GM12878 (cell line): ENCODE measurements around the gene AGAP2. TPM values are rescaled to one million over a fixed set of nuclear protein-coding genes. Genes with fewer than 3 reads are reported as not detected.

Experiments used
- ATAC-seq: fragments of 200-7000 bp; cut with Tn5 transposase; 3 replicates; pipeline ENCODE4 v1.9.1; 2020; ENCODE audit warnings: mild to moderate bottlenecking, moderate library complexity
- BruUV-seq: library from RNA; stranded (reverse); fragments of 400-500 nt; replicated peaks from 2 replicates; lab custom pipeline; 2021; lab: Mats Ljungman, UMichigan
- CTCF ChIA-PET: fragments of 300-600 bp; sonication (Branson Sonifier 250); formaldehyde crosslinking; extraction: SDS; loops from one replicate; lab custom pipeline; 2021; ENCODE audit warnings: inconsistent platforms; lab: Yijun Ruan, JAX
- POLR2A ChIA-PET: fragments of 350-600 bp; formaldehyde crosslinking; extraction: SDS; loops from one replicate; lab custom pipeline; 2021; ENCODE audit warnings: inconsistent platforms; lab: Charles Lee
- RAD21 ChIA-PET: fragments of 300-600 bp; sonication (Branson Sonifier 250); formaldehyde crosslinking; loops from one replicate; lab custom pipeline; 2023; ENCODE audit warnings: antibody characterized with exemption; ENCODE audit not compliant: unreplicated experiment; lab: Charles Lee
- SMC1A ChIA-PET: fragments of 300-600 bp; sonication (Branson Sonifier 250); formaldehyde crosslinking; loops from one replicate; lab custom pipeline; 2023; ENCODE audit not compliant: unreplicated experiment, uncharacterized antibody; lab: Charles Lee
- DNase-seq: peaks from one replicate; pipeline ENCODE4 v3.0.0-alpha.2; 2011; ENCODE audit warnings: low read depth, low spot score
- FAIRE-seq: peaks from 3 replicates; lab custom pipeline; 2011; peaks lifted over from hg19 to GRCh38; lab: Jason Lieb, UNC
- H2AFZ ChIP-seq: 2 replicates; pipeline ENCODE4 v1.6.0; 2011; ENCODE audit warnings: low read depth, low read length, control low read depth; ENCODE audit not compliant: control insufficient read depth
- H3K27ac ChIP-seq: 2 replicates; pipeline ENCODE4 v1.5.1; 2011; ENCODE audit warnings: control low read depth; ENCODE audit not compliant: control insufficient read depth, insufficient read depth
- H3K27me3 ChIP-seq, 2 experiments: replicated peaks in 1 of 2; 2 replicates each; pipeline versions ENCODE4 v1.6.0 to v1.6.1; 2011; ENCODE audit warnings: low read length in 1 of 2; ENCODE audit not compliant: control insufficient read depth in 2 of 2, insufficient read depth in 2 of 2
- H3K36me3 ChIP-seq, 2 experiments: 2 replicates each; pipeline ENCODE4 v1.5.1; 2011; ENCODE audit warnings: low read length in 1 of 2; ENCODE audit not compliant: control insufficient read depth in 2 of 2, insufficient read depth in 2 of 2
- H3K4me1 ChIP-seq: 2 replicates; pipeline ENCODE4 v1.6.1; 2011; ENCODE audit warnings: mild to moderate bottlenecking, low read length, moderate library complexity, mixed read lengths; ENCODE audit not compliant: control insufficient read depth, insufficient read depth
- H3K4me2 ChIP-seq: 2 replicates; pipeline ENCODE4 v1.6.0; 2011; ENCODE audit warnings: control low read depth; ENCODE audit not compliant: control insufficient read depth, insufficient read depth
- H3K4me3 ChIP-seq: fragments of 200-600 bp; sonication (generic); 2 replicates; pipeline ENCODE4 v1.5.1; 2016
- H3K79me2 ChIP-seq: 2 replicates; pipeline ENCODE4 v1.6.0; 2011; ENCODE audit warnings: low read length; ENCODE audit not compliant: control insufficient read depth, insufficient read depth
- H3K9ac ChIP-seq: 2 replicates; pipeline ENCODE4 v1.8.0; 2011; ENCODE audit warnings: low read length, control low read depth, mixed read lengths; ENCODE audit not compliant: control insufficient read depth, insufficient read depth
- H3K9me3 ChIP-seq: replicated peaks from 3 replicates; pipeline ENCODE4 v1.5.1; 2011; ENCODE audit warnings: mild to moderate bottlenecking, low read length; ENCODE audit not compliant: control insufficient read depth, insufficient read depth
- H4K20me1 ChIP-seq: 2 replicates; pipeline ENCODE4 v1.6.0; 2011; ENCODE audit not compliant: control insufficient read depth, insufficient read depth
- BRCA1 ChIP-seq: IDR thresholded peaks from 2 replicates; pipeline ENCODE4 v1.6.1; 2011; ENCODE audit warnings: low read depth, low read length, improper control_type of control experiment
- CREM ChIP-seq: IDR thresholded peaks from 2 replicates; pipeline ENCODE4 v1.6.1; 2014; ENCODE audit warnings: antibody characterized with exemption, low read depth
- EGR1 ChIP-seq, 2 experiments: IDR thresholded peaks; 1 replicate in 1 of 2; 2 replicates in 1 of 2; pipeline ENCODE4 v1.6.1; 2011 to 2012; ENCODE audit warnings: low read depth in 2 of 2, low read length in 2 of 2, borderline replicate concordance in 1 of 2, mild to moderate bottlenecking in 1 of 2, moderate library complexity in 1 of 2
- FOS ChIP-seq: IDR thresholded peaks from 3 replicates; pipeline ENCODE4 v1.6.1; 2011; ENCODE audit warnings: borderline replicate concordance; ENCODE audit not compliant: insufficient read length; ENCODE audit errors: extremely low read depth
- KAT2A ChIP-seq: conservative IDR thresholded peaks from 2 replicates; pipeline ENCODE4 v1.6.1; 2011; ENCODE audit warnings: low read depth, low read length; ENCODE audit not compliant: control insufficient read depth
- MYC ChIP-seq: IDR thresholded peaks from 2 replicates; pipeline ENCODE4 v1.6.1; 2011; ENCODE audit warnings: mild to moderate bottlenecking, low read length, moderate library complexity, inconsistent platforms; ENCODE audit not compliant: insufficient read depth, insufficient replicate concordance, insufficient read length, severe bottlenecking
- POLR2AphosphoS2 ChIP-seq: IDR thresholded peaks from 2 replicates; pipeline ENCODE4 v1.6.1; 2011; ENCODE audit warnings: low read depth, mild to moderate bottlenecking, low read length, improper control_type of control experiment, moderate library complexity
- RAD51 ChIP-seq: fragments of 450-650 bp; IDR thresholded peaks from 2 replicates; pipeline ENCODE4 v1.6.1; 2016; ENCODE audit warnings: moderate library complexity, mild to moderate bottlenecking, inconsistent platforms
- RELB ChIP-seq: fragments of 450-650 bp; IDR thresholded peaks from 2 replicates; pipeline ENCODE4 v1.6.1; 2017; ENCODE audit warnings: low read depth, mild to moderate bottlenecking, moderate library complexity
- RUNX3 ChIP-seq: IDR thresholded peaks from 2 replicates; pipeline ENCODE4 v1.6.1; 2012; ENCODE audit warnings: low read length, inconsistent platforms
- WGBS: methylation state at CpG from one replicate; pipeline ENCODE4 v1.1.6; 2016; ENCODE audit warnings: low lambda C conversion rate; ENCODE audit not compliant: insufficient replicate concordance, insufficient coverage; ENCODE audit errors: missing lambda C conversion rate; 5-methylcytosine and 5-hydroxymethylcytosine counted together
- in situ Hi-C: fragments of 300-500 bp; cut with MboI; formaldehyde crosslinking; loops from 9 replicates; pipeline ENCODE4 v1.14.3; 2018; ENCODE audit warnings: mixed read lengths
- intact Hi-C: fragments of 100-400 bp; cut with micrococcal nuclease; formaldehyde crosslinking; loops from one replicate; pipeline ENCODE4 v1.14.2; 2022; ENCODE audit not compliant: unreplicated experiment
- polyA plus RNA-seq, 11 experiments: library from polyadenylated mRNA; depleted of rRNA in 4 of 11; unstranded in 6 of 11; stranded (reverse) in 5 of 11; fragments of >200 nt; fragmentation: Nextera tagmentation in 4 of 11; fragmentation: Illumina TruSeq in 1 of 11; extraction: Ambion mirVana in 4 of 11; extraction: Trizol in 1 of 11; gene quantifications; 1 replicate in 1 of 11; 2 replicates in 10 of 11; pipeline versions ENCODE4 v1.2.1 to v1.2.3, GENCODE V29; 2011 to 2016; ENCODE audit warnings: inconsistent platforms in 2 of 11, missing spikeins in 2 of 11, low read depth in 1 of 11
- total RNA-seq, 4 experiments: library from RNA; depleted of rRNA in 3 of 4; stranded (reverse); fragments of >200 nt in 3 of 4; fragmentation: Illumina TruSeq in 1 of 4; extraction: Trizol in 1 of 4; gene quantifications; 2 replicates each; pipeline versions ENCODE4 v1.2.1 to v1.2.3, GENCODE V29; 2013 to 2021
- TF ChIP-seq, protein P1 (sequence below): IDR thresholded peaks from 2 replicates; pipeline ENCODE4 v1.6.1; 2011; ENCODE audit warnings: low read depth, mild to moderate bottlenecking, low read length, moderate library complexity, borderline replicate concordance; ENCODE audit errors: extremely low read depth
- TF ChIP-seq, protein P2 (sequence below): fragments of 450-650 bp; formaldehyde crosslinking; IDR thresholded peaks from 2 replicates; pipeline ENCODE4 v1.4.0; 2022; ENCODE audit warnings: mild to moderate bottlenecking, moderate library complexity
- TF ChIP-seq, protein P3 (sequence below): IDR thresholded peaks from 2 replicates; pipeline ENCODE4 v1.6.1; 2011; ENCODE audit warnings: borderline replicate concordance, low read depth, mild to moderate bottlenecking, moderate library complexity, mixed read lengths, low read length; ENCODE audit not compliant: insufficient read depth; ENCODE audit errors: extremely low read length
- TF ChIP-seq, protein P4 (sequence below): fragments of 450-650 bp; IDR thresholded peaks from 2 replicates; pipeline ENCODE4 v1.6.1; 2017; ENCODE audit warnings: mild to moderate bottlenecking, low read depth, inconsistent platforms; ENCODE audit not compliant: poor library complexity, severe bottlenecking

The AGAP2 gene
- total and polyA plus RNA-seq, 10 of the 15 experiments (the other 5 are each of a cell fraction or from before 2014, with no cell fraction given): 0.29 to 19.8 (median 11.0) TPM

DNA sequence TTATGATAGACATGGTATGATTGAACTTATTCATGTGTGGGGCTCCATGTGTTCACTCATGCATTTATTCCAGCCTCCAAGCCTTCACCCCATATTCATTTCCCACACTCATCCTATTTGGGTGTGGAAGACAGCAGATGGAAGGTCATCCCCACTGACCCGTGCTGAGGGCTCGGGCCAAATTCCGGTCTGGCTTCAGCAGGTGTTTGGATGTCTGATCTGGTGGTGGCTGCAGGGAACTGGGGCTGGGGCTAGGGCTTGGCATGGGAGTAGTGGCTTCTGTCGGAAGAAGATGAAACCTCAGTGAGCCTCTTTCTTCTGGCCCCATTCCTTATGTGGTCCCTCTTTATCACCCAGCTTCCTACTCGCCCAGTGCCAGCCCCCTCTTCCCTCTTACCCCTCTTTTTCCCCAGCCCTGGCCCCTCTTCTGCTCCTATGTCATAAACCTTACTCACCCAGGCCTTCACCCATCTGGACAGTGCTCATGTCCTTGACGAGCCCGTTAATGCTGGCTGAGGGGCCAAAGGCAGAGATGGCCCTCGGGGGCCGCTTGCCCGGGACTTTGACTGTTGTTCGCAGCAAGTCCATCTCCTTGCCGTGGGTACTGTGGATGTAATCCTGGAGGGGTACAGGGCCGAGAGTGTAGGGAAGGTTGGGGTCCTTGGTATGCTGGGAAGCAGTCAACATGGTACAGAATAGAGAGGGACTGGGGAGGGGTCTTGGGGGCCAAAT lies 8.0 kb downstream of the AGAP2 start:
- in situ Hi-C loops: no loop called here
- H3K9me3 ChIP-seq: no peaks in the 10 kb centered on the region
- peaks cover 8 to 12% of the 10 kb centered on the region in 2 experiments for H3K36me3 ChIP-seq
- H3K27ac ChIP-seq: no peak overlapping the region
- POLR2A ChIA-PET: no interaction called here
- H3K79me2 ChIP-seq: no peaks in the 10 kb centered on the region
- CTCF ChIA-PET: no interaction called here
- BruUV-seq: no TSS peak
- RAD21 ChIA-PET: interaction anchor here (0.5 kb wide), 1 partner anchor 466 kb away, joined by 4 read pairs; no protein-coding TSS in a partner anchor
- no peaks in the 10 kb centered on the region for H4K20me1 ChIP-seq
- H3K4me3 ChIP-seq: no peak overlapping the region
- FAIRE-seq (no peak), DNase-seq (no peak), ATAC-seq (no peak)
- SMC1A ChIA-PET: no interaction called here
- no peak overlapping the region for H3K9ac ChIP-seq
- intact Hi-C loops: no loop called here
- no peak overlapping the region for H2AFZ ChIP-seq
- no peaks in the 10 kb centered on the region for H3K4me1 ChIP-seq
- no peak overlapping the region for H3K4me2 ChIP-seq
- no peaks in the 10 kb centered on the region for H3K27me3 ChIP-seq
- 96% methylated on average over 13 of the region's 13 CpGs for WGBS
- TF ChIP-seq, protein P1, sequence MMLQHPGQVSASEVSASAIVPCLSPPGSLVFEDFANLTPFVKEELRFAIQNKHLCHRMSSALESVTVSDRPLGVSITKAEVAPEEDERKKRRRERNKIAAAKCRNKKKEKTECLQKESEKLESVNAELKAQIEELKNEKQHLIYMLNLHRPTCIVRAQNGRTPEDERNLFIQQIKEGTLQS: no peak
- TF ChIP-seq, protein P2, sequence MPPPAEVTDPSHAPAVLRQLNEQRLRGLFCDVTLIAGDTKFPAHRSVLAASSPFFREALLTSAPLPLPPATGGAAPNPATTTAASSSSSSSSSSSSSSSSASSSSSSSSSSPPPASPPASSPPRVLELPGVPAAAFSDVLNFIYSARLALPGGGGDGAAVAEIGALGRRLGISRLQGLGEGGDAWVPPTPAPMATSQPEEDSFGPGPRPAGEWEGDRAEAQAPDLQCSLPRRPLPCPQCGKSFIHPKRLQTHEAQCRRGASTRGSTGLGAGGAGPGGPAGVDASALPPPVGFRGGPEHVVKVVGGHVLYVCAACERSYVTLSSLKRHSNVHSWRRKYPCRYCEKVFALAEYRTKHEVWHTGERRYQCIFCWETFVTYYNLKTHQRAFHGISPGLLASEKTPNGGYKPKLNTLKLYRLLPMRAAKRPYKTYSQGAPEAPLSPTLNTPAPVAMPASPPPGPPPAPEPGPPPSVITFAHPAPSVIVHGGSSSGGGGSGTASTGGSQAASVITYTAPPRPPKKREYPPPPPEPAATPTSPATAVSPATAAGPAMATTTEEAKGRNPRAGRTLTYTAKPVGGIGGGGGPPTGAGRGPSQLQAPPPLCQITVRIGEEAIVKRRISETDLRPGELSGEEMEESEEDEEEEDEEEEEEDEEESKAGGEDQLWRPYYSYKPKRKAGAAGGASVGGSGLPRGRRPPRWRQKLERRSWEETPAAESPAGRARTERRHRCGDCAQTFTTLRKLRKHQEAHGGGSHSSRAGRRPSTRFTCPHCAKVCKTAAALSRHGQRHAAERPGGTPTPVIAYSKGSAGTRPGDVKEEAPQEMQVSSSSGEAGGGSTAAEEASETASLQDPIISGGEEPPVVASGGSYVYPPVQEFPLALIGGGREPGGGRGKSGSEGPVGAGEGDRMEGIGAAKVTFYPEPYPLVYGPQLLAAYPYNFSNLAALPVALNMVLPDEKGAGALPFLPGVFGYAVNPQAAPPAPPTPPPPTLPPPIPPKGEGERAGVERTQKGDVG: no peak
- TF ChIP-seq EGR1 (IDR thresholded peaks at IDR 0.05; ENCODE audit: borderline replicate concordance in 1 of 2, low read depth in 2 of 2, low read length in 2 of 2): no peak
- no peak for TF ChIP-seq KAT2A
- TF ChIP-seq POLR2AphosphoS2: no peak
- no peak for TF ChIP-seq RELB
- no peak for TF ChIP-seq BRCA1
- TF ChIP-seq RUNX3: no peak
- no peak for TF ChIP-seq RAD51
- no peak for TF ChIP-seq CREM
- TF ChIP-seq, protein P3, sequence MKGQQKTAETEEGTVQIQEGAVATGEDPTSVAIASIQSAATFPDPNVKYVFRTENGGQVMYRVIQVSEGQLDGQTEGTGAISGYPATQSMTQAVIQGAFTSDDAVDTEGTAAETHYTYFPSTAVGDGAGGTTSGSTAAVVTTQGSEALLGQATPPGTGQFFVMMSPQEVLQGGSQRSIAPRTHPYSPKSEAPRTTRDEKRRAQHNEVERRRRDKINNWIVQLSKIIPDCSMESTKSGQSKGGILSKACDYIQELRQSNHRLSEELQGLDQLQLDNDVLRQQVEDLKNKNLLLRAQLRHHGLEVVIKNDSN: no peak
- TF ChIP-seq, protein P4, sequence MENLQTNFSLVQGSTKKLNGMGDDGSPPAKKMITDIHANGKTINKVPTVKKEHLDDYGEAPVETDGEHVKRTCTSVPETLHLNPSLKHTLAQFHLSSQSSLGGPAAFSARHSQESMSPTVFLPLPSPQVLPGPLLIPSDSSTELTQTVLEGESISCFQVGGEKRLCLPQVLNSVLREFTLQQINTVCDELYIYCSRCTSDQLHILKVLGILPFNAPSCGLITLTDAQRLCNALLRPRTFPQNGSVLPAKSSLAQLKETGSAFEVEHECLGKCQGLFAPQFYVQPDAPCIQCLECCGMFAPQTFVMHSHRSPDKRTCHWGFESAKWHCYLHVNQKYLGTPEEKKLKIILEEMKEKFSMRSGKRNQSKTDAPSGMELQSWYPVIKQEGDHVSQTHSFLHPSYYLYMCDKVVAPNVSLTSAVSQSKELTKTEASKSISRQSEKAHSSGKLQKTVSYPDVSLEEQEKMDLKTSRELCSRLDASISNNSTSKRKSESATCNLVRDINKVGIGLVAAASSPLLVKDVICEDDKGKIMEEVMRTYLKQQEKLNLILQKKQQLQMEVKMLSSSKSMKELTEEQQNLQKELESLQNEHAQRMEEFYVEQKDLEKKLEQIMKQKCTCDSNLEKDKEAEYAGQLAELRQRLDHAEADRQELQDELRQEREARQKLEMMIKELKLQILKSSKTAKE: no peak
- TF ChIP-seq FOS: no peak
- no peak for TF ChIP-seq MYC
